Activated CD8-positive, alpha-beta T cell treated with anti-CD3 and anti-CD28 coated beads for 36 hours (primary cell): ENCODE measurements around the gene SDK2. TPM values are rescaled to one million over a fixed set of nuclear protein-coding genes. Genes with fewer than 3 reads are reported as not detected.

Experiments
- ATAC-seq: fragments of 200-7000 bp; cut with Tn5 transposase; one replicate; pipeline ENCODE4 v1.10.0; 2021; ENCODE audit warnings: mild to moderate bottlenecking, moderate library complexity
- CTCF ChIA-PET: fragments of 350-600 bp; sonication (Branson Sonifier 250); formaldehyde crosslinking; loops from one replicate; lab custom pipeline; 2021; ENCODE audit warnings: antibody characterized with exemption; lab: Charles Lee
- POLR2A ChIA-PET: fragments of 350-600 bp; sonication (Branson Sonifier 250); formaldehyde crosslinking; loops from one replicate; lab custom pipeline; 2021; ENCODE audit warnings: antibody characterized with exemption; lab: Charles Lee
- DNase-seq: peaks from one replicate; pipeline ENCODE4 v3.0.0-alpha.2; 2020
- H3K27ac Mint-ChIP-seq: one replicate; pipeline ENCODE4 v1.8.0; 2021; ENCODE audit warnings: mild to moderate bottlenecking, mixed read lengths
- H3K27me3 Mint-ChIP-seq: one replicate; pipeline ENCODE4 v1.8.0; 2021; ENCODE audit warnings: mixed read lengths
- H3K36me3 Mint-ChIP-seq: one replicate; pipeline ENCODE4 v1.8.0; 2021; ENCODE audit warnings: low read depth, mixed read lengths
- H3K4me1 Mint-ChIP-seq: one replicate; pipeline ENCODE4 v1.8.0; 2021; ENCODE audit warnings: low read depth, mixed read lengths
- H3K4me3 Mint-ChIP-seq: one replicate; pipeline ENCODE4 v1.8.0; 2021; ENCODE audit warnings: mild to moderate bottlenecking, moderate library complexity, mixed read lengths
- H3K9me3 Mint-ChIP-seq: one replicate; pipeline ENCODE4 v1.8.0; 2021; ENCODE audit warnings: mixed read lengths
- CTCF ChIP-seq: fragments of 200-600 bp; IDR thresholded peaks from one replicate; pipeline ENCODE4 v1.8.0; 2022; ENCODE audit warnings: antibody characterized with exemption, mild to moderate bottlenecking
- intact Hi-C: fragments of 100-400 bp; cut with micrococcal nuclease; formaldehyde crosslinking; loops from one replicate; pipeline ENCODE4 v1.10.0; 2022
- total RNA-seq, 2 experiments: library from RNA; stranded (reverse); gene quantifications; one replicate each; pipeline ENCODE4 v1.2.3, GENCODE V29; 2021

SDK2 gene
- total RNA-seq, 2 experiments from 2014 or later: 3.2 to 3.3 TPM

- no peaks in the 10 kb centered on the region for H3K36me3 Mint-ChIP-seq
- H3K27ac Mint-ChIP-seq: no peak overlapping the region
- POLR2A ChIA-PET: no interaction called here
- ATAC-seq (no peak), DNase-seq (no peak)
- no peaks in the 10 kb centered on the region for H3K9me3 Mint-ChIP-seq
- no peaks in the 10 kb centered on the region for H3K27me3 Mint-ChIP-seq
- CTCF ChIA-PET: interaction anchor here (0.5 kb wide), 1 partner anchor 152 kb away, joined by 3 read pairs; no protein-coding TSS in a partner anchor
- H3K4me3 Mint-ChIP-seq: no peak overlapping the region
- TF ChIP-seq CTCF: no peak
- intact Hi-C loops: no loop called here
- no peaks in the 10 kb centered on the region for H3K4me1 Mint-ChIP-seq
Observed at GRCh38 chr17:73492125-73492820, 152.0 kb downstream of the SDK2 start.

GRCh38 chr17:73491648-73492047 lies 152.6 kb downstream of the SDK2 start:
- DNase-seq (no peak), ATAC-seq (no peak)
- TF ChIP-seq CTCF: no peak
- no peaks in the 10 kb centered on the region for H3K27me3 Mint-ChIP-seq
- POLR2A ChIA-PET: no interaction called here
- no peak overlapping the region for H3K27ac Mint-ChIP-seq
- H3K4me3 Mint-ChIP-seq: no peak overlapping the region
- CTCF ChIA-PET: interaction anchor here (0.5 kb wide), 1 partner anchor 153 kb away, joined by 3 read pairs; no protein-coding TSS in a partner anchor
- H3K9me3 Mint-ChIP-seq: no peaks in the 10 kb centered on the region
- intact Hi-C loops: no loop called here
- H3K4me1 Mint-ChIP-seq: no peaks in the 10 kb centered on the region
- H3K36me3 Mint-ChIP-seq: no peaks in the 10 kb centered on the region

DNA sequence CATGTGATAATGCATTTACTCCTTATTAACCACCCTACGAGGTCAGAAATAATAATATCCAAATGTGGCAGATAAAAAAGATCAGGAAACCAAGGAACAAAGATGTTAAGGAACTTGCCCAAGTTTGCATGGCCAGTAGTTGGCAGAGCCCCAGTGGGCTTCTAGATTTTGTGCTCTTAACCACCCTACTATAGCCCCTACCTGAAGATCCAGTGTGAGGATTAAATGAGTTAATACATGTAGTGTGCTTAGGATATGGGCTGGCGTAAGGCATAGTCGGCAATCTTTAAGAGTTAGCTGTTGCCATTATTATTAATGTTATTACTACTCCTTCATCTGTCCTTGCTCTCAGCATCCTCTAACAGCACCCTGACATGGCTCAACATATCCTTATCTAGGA lies 153.4 kb downstream of the SDK2 start:
- Mint-ChIP-seq H3K9me3 (peaks cover 3% of the 10 kb centered on the region), H3K4me1 (no peaks in the 10 kb centered on the region), H3K27ac (no peak overlapping the region), H3K36me3 (peaks cover 4% of the 10 kb centered on the region), H3K27me3 (no peaks in the 10 kb centered on the region), H3K4me3 (no peak overlapping the region)
- ChIA-PET POLR2A (no interaction called here), CTCF (no interaction called here)
- TF ChIP-seq CTCF: no peak
- ATAC-seq (no peak), DNase-seq (no peak)
- intact Hi-C loops: no loop called here

GRCh38 chr17:73489991-73490390 lies 154.3 kb downstream of the SDK2 start:
- intact Hi-C loops: no loop called here
- no peaks in the 10 kb centered on the region for H3K4me1 Mint-ChIP-seq
- H3K36me3 Mint-ChIP-seq: peaks cover 11% of the 10 kb centered on the region
- peaks cover 10% of the 10 kb centered on the region for H3K9me3 Mint-ChIP-seq
- no peaks in the 10 kb centered on the region for H3K27me3 Mint-ChIP-seq
- no peak for TF ChIP-seq CTCF
- no peak overlapping the region for H3K27ac Mint-ChIP-seq
- H3K4me3 Mint-ChIP-seq: no peak overlapping the region
- no peak for DNase-seq
- ATAC-seq: no peak
- POLR2A ChIA-PET: no interaction called here
- CTCF ChIA-PET: interaction anchor here (1.6 kb wide), 1 partner anchor 60 kb away, joined by 3 read pairs; no protein-coding TSS in a partner anchor

DNA sequence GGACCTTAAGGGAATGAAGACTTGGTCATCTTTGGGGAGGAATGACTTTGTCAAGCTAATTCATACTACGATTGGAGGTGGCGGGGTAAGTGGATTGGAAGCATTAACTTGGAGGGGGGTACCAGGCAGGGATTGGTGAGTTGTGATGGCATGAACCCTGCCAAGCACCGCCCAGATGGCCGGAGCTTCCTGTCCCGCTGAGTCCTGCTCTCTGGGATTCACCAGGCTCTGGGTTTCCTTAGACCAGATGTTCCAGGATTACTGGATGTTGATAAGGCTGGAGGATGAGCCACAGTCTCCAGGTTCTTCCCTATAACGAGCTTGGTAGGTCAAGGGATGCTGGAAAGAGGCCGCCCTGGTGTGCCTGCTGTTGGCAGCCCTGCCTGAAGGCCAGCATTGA lies 154.9 kb downstream of the SDK2 start:
- TF ChIP-seq CTCF: no peak
- DNase-seq (no peak), ATAC-seq (no peak)
- Mint-ChIP-seq H3K36me3 (peaks cover 15% of the 10 kb centered on the region), H3K27me3 (no peaks in the 10 kb centered on the region), H3K4me3 (no peak overlapping the region), H3K4me1 (no peaks in the 10 kb centered on the region), H3K9me3 (peaks cover 12% of the 10 kb centered on the region), H3K27ac (no peak overlapping the region)
- CTCF ChIA-PET: interaction anchor here (1.6 kb wide), 1 partner anchor 59 kb away, joined by 3 read pairs; no protein-coding TSS in a partner anchor
- POLR2A ChIA-PET: no interaction called here
- intact Hi-C loops: no loop called here
